ENCODE results near the gene NCEH1. TPM values are rescaled to one million over a fixed set of nuclear protein-coding genes. Genes with fewer than 3 reads are reported as not detected.

Gene NCEH1
- total RNA-seq, 1 experiment from 2014 or later: 43.5 TPM

DNA sequence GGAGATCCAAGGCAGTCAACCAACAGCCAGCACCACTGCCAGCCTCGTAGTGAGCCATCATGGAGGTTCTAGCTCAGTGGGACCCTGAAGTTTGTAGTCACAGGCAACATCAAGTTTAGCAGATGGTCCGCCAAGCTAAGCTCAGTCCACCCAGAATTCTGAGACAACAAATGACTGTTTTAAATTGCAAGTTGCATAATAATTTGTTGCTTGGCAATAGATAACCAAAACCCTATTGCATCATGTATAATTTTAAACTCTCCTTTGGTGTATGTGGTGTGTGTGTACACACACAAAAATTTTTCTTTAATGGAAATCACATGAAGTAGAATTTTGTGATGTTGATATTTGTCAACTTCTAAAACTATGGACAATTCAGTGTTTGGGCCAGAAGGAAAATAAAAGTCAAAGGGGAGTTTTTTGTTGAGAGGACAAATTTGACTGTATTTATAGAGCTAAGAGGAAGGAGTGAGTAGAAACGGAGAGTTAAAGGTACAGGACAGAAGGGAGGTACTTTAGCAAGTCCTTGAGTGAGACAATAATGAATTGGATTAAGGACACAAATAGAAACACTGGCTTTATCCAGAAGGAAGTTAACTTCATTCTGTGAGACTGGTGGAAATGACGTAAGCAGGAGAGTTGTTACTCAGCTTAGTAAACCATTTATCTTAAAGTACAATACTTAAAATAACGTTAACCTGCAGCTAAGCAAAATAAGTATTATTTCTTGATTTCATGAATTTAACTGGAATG lies 83.6 kb downstream of the NCEH1 start:
- TF ChIP-seq, protein P1, sequence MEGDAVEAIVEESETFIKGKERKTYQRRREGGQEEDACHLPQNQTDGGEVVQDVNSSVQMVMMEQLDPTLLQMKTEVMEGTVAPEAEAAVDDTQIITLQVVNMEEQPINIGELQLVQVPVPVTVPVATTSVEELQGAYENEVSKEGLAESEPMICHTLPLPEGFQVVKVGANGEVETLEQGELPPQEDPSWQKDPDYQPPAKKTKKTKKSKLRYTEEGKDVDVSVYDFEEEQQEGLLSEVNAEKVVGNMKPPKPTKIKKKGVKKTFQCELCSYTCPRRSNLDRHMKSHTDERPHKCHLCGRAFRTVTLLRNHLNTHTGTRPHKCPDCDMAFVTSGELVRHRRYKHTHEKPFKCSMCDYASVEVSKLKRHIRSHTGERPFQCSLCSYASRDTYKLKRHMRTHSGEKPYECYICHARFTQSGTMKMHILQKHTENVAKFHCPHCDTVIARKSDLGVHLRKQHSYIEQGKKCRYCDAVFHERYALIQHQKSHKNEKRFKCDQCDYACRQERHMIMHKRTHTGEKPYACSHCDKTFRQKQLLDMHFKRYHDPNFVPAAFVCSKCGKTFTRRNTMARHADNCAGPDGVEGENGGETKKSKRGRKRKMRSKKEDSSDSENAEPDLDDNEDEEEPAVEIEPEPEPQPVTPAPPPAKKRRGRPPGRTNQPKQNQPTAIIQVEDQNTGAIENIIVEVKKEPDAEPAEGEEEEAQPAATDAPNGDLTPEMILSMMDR (conservative IDR thresholded peaks at IDR 0.05): no peak
- no peak for TF ChIP-seq EZH2 (IDR thresholded peaks at IDR 0.05; ENCODE audit: low read depth)
- Histone ChIP-seq H3K4me3 (no peak overlapping the region), H2AFZ (no peak overlapping the region), H3K4me2 (no peak overlapping the region), H3K27me3 (ENCODE audit: insufficient read depth, low read depth) (no peaks in the 10 kb centered on the region), H4K20me1 (ENCODE audit: insufficient read depth) (no peaks in the 10 kb centered on the region), H3F3A (ENCODE audit: insufficient read depth, low read depth) (peaks cover 36% of the 10 kb centered on the region), H3K9me3 (ENCODE audit: insufficient read depth, low read depth) (no peaks in the 10 kb centered on the region), H3K79me2 (ENCODE audit: low read depth) (no peaks in the 10 kb centered on the region), H3K36me3 (ENCODE audit: low read depth) (peaks cover 7% of the 10 kb centered on the region; the same call in 1 of the 2 replicates), H3K27ac (peak overlapping the region; percentile 32), H3K4me1 (replicated peaks; ENCODE audit: insufficient read depth) (peaks cover 30% of the 10 kb centered on the region), H3K9me2 (ENCODE audit: insufficient read depth) (no peaks in the 10 kb centered on the region)
- POLR2A ChIA-PET (ENCODE audit: unreplicated experiment): interaction anchor here (0.6 to 0.8 kb wide), 3 partner anchors 32 to 964 kb away, joined by 4 to 10 read pairs (median 10); no protein-coding TSS in a partner anchor
- DNase-seq: no peak
- intact Hi-C loops (cut with micrococcal nuclease; ENCODE audit: unreplicated experiment): no loop called here
- no TSS peak for BruUV-seq (replicated peaks)
- CTCF ChIA-PET: interaction anchor here (0.7 kb wide), 1 partner anchor 40 kb away, joined by 6 read pairs; no protein-coding TSS in a partner anchor

DNA sequence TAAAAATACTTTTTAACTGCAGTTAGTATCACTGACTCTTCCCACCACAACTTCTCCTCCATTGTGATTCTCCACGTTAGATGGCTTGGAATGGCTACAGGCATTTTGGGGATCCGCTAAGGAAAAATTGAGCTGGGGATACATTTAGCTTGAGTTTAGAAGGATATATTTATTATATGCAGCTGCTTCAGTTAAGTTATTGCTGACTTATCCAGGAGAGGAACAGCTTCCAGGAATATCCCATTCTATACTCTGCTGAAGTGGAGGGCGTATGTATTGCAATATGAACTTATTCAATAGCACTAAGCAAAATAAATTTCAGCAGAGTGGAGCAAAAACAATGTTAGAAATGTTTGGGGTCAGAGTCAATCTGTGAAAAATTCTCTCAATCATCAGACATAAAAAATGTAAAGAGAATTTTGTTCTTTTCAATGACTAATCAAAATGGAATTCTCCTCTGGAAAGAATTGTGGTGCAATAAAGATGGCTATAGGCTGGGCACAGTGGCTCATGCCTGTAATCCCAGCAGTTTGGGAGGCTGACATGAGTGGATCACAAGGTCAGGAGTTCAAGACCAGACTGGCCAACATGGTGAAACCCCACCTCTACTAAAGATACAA lies 84.7 kb downstream of the NCEH1 start:
- H3K9me3 ChIP-seq (ENCODE audit: insufficient read depth, low read depth): no peaks in the 10 kb centered on the region
- H3K9me2 ChIP-seq (ENCODE audit: insufficient read depth): no peaks in the 10 kb centered on the region
- H3F3A ChIP-seq (ENCODE audit: insufficient read depth, low read depth): peaks cover 44% of the 10 kb centered on the region
- peak overlapping the region; percentile 30; the same call in 1 of the 2 replicates for H3K27ac ChIP-seq
- intact Hi-C loops (cut with micrococcal nuclease; ENCODE audit: unreplicated experiment): no loop called here
- H3K4me1 ChIP-seq (replicated peaks; ENCODE audit: insufficient read depth): peaks cover 37% of the 10 kb centered on the region
- no peak overlapping the region for H3K4me2 ChIP-seq
- POLR2A ChIA-PET (ENCODE audit: unreplicated experiment): no interaction called here
- H2AFZ ChIP-seq: no peak overlapping the region
- peaks cover 7% of the 10 kb centered on the region; the same call in 1 of the 2 replicates for H3K36me3 ChIP-seq (ENCODE audit: low read depth)
- CTCF ChIA-PET: interaction anchor here (0.6 kb wide), 1 partner anchor 66 kb away, joined by 7 read pairs; no protein-coding TSS in a partner anchor
- H4K20me1 ChIP-seq (ENCODE audit: insufficient read depth): no peaks in the 10 kb centered on the region
- BruUV-seq (replicated peaks): no TSS peak
- no peaks in the 10 kb centered on the region for H3K79me2 ChIP-seq (ENCODE audit: low read depth)
- peak; percentile 44 to 75 for DNase-seq
- TF ChIP-seq, protein P1 (conservative IDR thresholded peaks at IDR 0.05): no peak
- no peak for TF ChIP-seq EZH2 (IDR thresholded peaks at IDR 0.05; ENCODE audit: low read depth)
- H3K27me3 ChIP-seq (ENCODE audit: insufficient read depth, low read depth): no peaks in the 10 kb centered on the region
- H3K4me3 ChIP-seq: no peak overlapping the region

DNA sequence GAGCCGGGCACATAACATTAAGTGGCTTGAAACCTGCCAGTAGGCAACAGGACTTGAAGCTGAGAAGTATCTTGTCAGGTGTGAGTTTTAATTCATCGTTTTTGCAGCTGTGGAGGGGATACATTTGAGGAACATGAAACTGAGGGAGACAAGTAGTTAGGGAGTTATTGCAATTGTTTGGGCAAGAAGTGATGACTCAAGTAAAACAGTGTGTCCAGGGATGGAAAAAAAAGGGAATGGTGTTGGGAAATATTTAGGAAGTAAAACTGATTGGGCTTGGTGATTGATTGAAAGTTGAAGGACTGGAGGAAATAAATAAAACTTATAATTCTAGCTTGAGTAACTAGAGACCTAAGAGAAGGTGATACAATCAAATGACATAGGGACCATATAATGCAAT lies 85.5 kb downstream of the NCEH1 start:
- no peak for TF ChIP-seq EZH2 (IDR thresholded peaks at IDR 0.05; ENCODE audit: low read depth)
- TF ChIP-seq, protein P1 (conservative IDR thresholded peaks at IDR 0.05): no peak
- Histone ChIP-seq H4K20me1 (ENCODE audit: insufficient read depth) (no peaks in the 10 kb centered on the region), H3K27me3 (ENCODE audit: insufficient read depth, low read depth) (no peaks in the 10 kb centered on the region), H3K27ac (0 out of 2 replicates have a peak overlapping the region, but pooled peaks have one; percentile 30), H3K4me1 (replicated peaks; ENCODE audit: insufficient read depth) (peaks cover 37% of the 10 kb centered on the region), H3K79me2 (ENCODE audit: low read depth) (no peaks in the 10 kb centered on the region), H3K4me3 (no peak overlapping the region), H3F3A (ENCODE audit: insufficient read depth, low read depth) (peaks cover 44% of the 10 kb centered on the region), H3K9me2 (ENCODE audit: insufficient read depth) (no peaks in the 10 kb centered on the region), H3K36me3 (ENCODE audit: low read depth) (peaks cover 7% of the 10 kb centered on the region; the same call in 1 of the 2 replicates), H3K4me2 (no peak overlapping the region), H2AFZ (no peak overlapping the region), H3K9me3 (ENCODE audit: insufficient read depth, low read depth) (no peaks in the 10 kb centered on the region)
- BruUV-seq (replicated peaks): no TSS peak
- DNase-seq: peak in 1 of 2 experiments; percentile 46
- POLR2A ChIA-PET (ENCODE audit: unreplicated experiment): no interaction called here
- intact Hi-C loops (cut with micrococcal nuclease; ENCODE audit: unreplicated experiment): no loop called here
- CTCF ChIA-PET: interaction anchor here (0.7 to 1.5 kb wide), 4 partner anchors 10 to 287 kb away, joined by 5 to 9 read pairs (median 6); no protein-coding TSS in a partner anchor
